ENCODE measurements around the gene PSMC1.

Gene PSMC1

DNA sequence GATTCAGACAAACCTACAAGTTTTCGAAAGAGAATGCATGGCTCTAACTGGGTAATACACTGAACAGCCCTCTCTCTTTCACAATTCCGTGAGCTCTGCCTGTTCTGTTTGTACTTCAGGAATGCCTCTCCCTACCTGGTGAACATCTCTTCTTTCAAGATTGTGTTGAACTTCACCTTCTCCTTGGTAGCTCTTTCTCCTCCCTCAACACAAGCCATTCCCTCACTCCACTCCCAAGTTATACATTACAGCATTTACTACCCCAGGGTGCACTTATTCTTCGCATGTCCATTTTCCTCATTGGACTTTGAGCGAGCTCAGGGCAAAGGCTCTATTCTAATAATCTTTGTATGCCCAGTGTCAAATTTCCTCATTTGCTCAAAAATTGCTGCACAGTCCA is 47.1 kb downstream of the PSMC1 start:
- TF ChIP-seq, protein P1, sequence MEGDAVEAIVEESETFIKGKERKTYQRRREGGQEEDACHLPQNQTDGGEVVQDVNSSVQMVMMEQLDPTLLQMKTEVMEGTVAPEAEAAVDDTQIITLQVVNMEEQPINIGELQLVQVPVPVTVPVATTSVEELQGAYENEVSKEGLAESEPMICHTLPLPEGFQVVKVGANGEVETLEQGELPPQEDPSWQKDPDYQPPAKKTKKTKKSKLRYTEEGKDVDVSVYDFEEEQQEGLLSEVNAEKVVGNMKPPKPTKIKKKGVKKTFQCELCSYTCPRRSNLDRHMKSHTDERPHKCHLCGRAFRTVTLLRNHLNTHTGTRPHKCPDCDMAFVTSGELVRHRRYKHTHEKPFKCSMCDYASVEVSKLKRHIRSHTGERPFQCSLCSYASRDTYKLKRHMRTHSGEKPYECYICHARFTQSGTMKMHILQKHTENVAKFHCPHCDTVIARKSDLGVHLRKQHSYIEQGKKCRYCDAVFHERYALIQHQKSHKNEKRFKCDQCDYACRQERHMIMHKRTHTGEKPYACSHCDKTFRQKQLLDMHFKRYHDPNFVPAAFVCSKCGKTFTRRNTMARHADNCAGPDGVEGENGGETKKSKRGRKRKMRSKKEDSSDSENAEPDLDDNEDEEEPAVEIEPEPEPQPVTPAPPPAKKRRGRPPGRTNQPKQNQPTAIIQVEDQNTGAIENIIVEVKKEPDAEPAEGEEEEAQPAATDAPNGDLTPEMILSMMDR (conservative IDR thresholded peaks at IDR 0.05), result no peak
- TF ChIP-seq ZFX (IDR thresholded peaks at IDR 0.05), result no peak
- no peak overlapping the region for H3K27ac ChIP-seq

DNA sequence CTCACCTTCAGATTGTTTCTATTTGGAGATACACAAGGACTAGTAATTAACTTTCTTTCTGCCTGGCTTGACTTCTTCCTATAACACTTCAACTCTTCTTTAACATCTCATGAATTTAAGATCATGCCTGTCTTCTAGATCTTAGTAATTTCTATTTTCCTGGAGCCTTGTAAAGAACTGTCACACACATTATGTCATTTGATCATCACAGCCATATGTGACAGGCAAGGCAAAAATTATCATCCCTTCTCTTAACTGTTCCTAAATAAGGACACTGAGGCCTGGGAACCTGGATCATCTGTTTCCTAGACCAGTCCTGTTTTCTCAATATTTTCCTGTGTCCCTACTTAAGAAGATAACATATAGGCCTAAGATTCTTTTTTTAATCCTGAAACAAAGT is 48.1 kb downstream of the PSMC1 start:
- H3K27ac ChIP-seq, result no peak overlapping the region

DNA sequence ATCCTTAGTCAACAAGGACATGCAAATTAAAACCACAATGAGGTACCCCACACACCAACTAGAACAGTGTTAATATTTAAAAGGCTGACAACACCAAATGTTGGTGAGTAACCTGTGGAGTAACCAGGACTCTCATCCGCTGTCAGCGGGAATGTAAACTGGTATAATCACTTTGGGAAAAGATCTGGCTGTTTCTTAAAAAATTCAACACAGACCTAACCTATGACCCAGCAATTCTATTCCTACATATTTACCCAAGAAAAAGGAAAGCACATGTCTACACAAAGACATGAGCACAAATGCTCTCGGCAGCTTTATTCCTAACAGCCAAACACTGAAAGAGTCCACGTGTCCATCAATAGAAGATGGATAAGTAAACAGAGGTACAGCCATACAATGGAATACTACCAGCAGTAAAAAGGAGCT is 48.8 kb downstream of the PSMC1 start:
- TF ChIP-seq, protein P1 (conservative IDR thresholded peaks at IDR 0.05), result no peak
- no peak for TF ChIP-seq ZFX (IDR thresholded peaks at IDR 0.05)
- H3K27ac ChIP-seq, result no peak overlapping the region

More for the DNA sequence above, 48.1 kb downstream of the PSMC1 start:
- TF ChIP-seq, protein P1 (conservative IDR thresholded peaks at IDR 0.05), result no peak
- TF ChIP-seq ZFX (IDR thresholded peaks at IDR 0.05), result no peak

DNA sequence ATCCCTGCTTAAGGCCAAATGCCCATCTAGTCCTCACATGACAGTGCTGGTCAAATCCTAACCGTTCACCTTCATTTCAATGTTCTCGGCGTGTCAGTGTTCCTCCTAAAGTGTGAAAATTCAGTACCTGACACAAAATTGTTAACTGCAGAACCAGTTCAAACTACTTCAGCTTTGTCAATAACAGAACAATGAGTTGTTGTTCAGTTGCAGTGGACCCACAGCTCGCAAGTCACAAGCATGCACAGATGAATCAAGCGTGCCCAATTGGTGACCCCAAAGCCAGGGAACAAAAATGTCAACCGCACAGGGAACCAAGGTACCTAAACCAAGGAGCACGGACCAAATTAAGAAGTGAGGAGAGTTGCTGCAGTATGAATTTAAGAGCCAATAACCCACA is 52.2 kb downstream of the PSMC1 start:
- no peak overlapping the region for H3K27ac ChIP-seq
- TF ChIP-seq ZFX (IDR thresholded peaks at IDR 0.05), result no peak
- TF ChIP-seq, protein P1 (conservative IDR thresholded peaks at IDR 0.05), result no peak

DNA sequence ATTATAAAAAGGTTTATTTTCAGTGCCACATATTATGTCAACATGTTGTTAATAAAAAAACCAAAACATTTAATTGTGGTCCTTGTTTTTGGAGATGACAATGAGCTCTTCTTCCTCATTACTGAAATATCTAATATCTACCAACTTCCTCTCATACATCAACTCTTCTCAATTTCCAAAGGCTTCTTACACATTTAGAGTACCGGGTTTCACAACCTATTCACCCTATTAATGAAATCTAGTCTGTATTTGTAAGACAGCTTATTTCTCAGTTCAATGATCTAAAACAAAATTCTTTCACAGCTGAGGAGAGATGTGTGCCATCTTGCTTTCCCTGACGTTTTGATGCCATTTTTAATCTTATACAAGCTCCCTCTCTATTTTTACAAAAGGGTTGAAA is 60.9 kb downstream of the PSMC1 start:
- H3K27ac ChIP-seq, result no peak overlapping the region
- no peak for TF ChIP-seq ZFX (IDR thresholded peaks at IDR 0.05)
- TF ChIP-seq, protein P1 (conservative IDR thresholded peaks at IDR 0.05), result no peak

DNA sequence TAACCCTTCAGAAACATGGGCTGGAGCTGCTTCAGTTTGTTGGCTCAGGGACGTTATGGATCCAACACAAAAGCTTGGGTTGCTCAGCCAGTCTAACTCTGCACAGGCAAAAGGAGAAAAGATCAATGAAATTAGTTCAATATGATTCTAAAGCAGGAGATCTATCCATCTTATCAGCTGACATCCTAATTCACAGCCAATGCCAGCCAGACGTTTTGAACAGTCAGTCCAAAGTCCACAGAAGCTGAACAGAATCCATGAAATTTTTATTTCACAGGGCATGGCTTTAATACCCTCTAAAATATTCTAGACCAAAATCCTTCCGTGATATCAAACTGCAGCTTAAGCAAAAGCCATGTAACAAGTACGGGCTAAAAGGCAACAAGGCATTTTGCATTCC is 61.7 kb downstream of the PSMC1 start:
- H3K27ac ChIP-seq, result no peak overlapping the region
- TF ChIP-seq, protein P1 (conservative IDR thresholded peaks at IDR 0.05), result no peak
- no peak for TF ChIP-seq ZFX (IDR thresholded peaks at IDR 0.05)

DNA sequence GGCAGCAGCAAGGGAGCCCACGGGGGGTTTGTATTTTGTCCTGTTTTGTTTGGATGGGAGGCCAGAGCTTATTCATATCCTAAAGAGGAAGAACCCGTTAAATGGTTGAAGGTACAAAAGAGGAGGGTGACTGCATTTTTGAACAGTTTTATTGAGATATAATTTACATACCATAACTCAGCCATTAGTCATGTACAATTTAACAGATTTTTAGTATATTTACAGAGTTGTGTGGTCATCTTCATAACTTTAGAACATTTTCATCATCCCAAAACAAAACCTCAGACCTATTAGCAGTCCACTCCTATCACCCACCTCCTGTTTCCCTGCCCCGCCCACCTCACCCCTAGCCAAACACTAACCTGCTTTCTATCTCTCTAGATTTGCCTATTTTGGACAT is 62.8 kb downstream of the PSMC1 start:
- no peak overlapping the region for H3K27ac ChIP-seq
- TF ChIP-seq ZFX (IDR thresholded peaks at IDR 0.05), result no peak
- TF ChIP-seq, protein P1 (conservative IDR thresholded peaks at IDR 0.05), result no peak
